Inflammatory macrophage treated with lipopolysaccharide for 1 hour (primary cell): ENCODE results near the gene PTX3.
A peak's percentile ranks its signal among the peaks of the same experiment; 100 is the strongest.

Experiments
- DNase-seq, 2 donors: peaks; one replicate each; pipeline ENCODE4 v3.0.0-alpha.2; 2020 to 2022

The PTX3 gene

GRCh38 chr3:157427901-157428300 is 8.7 kb upstream of the PTX3 start:
- DNase-seq, result no peak

GRCh38 chr3:157428853-157429252 is 7.8 kb upstream of the PTX3 start:
- peak; percentile 56 to 66 for DNase-seq

GRCh38 chr3:157429708-157430107 is 6.9 kb upstream of the PTX3 start:
- DNase-seq, result peak; percentile 92 to 96

GRCh38 chr3:157438194-157438730 is 1.6 kb downstream of the PTX3 start:
- no peak for DNase-seq

- DNase-seq, result no peak
These were observed 4.5 kb downstream of the PTX3 start for GRCh38 chr3:157441102-157441624.

GRCh38 chr3:157442729-157443128 is 6.1 kb downstream of the PTX3 start:
- DNase-seq, result no peak

GRCh38 chr3:157443905-157444796 is 7.5 kb downstream of the PTX3 start:
- peak in 1 of 2 donors; percentile 68 for DNase-seq

GRCh38 chr3:157444797-157445184 is 8.1 kb downstream of the PTX3 start:
- peak in 1 of 2 donors; percentile 58 for DNase-seq

- DNase-seq, result peak; percentile 92 to 97
These were observed 9.2 kb downstream of the PTX3 start for GRCh38 chr3:157445857-157446256.

- DNase-seq, result no peak
These were observed 10.5 kb downstream of the PTX3 start for GRCh38 chr3:157447026-157447694.

- DNase-seq, result peak; percentile 59 to 64
These were observed 15.4 kb downstream of the PTX3 start for GRCh38 chr3:157452097-157452496.

GRCh38 chr3:157453824-157454223 is 17.2 kb downstream of the PTX3 start:
- DNase-seq, result no peak

GRCh38 chr3:157459706-157460105 is 23.1 kb downstream of the PTX3 start:
- no peak for DNase-seq

- no peak for DNase-seq
These were observed 23.6 kb downstream of the PTX3 start for GRCh38 chr3:157460253-157460652.

- no peak for DNase-seq
These were observed 27.2 kb downstream of the PTX3 start for GRCh38 chr3:157463816-157464215.

- DNase-seq, result no peak
These were observed 27.7 kb downstream of the PTX3 start for GRCh38 chr3:157464321-157464720.

GRCh38 chr3:157465741-157466140 is 29.1 kb downstream of the PTX3 start:
- DNase-seq, result no peak

- DNase-seq, result peak in 1 of 2 donors; percentile 3
These were observed 30.6 kb downstream of the PTX3 start for GRCh38 chr3:157467200-157467599.

GRCh38 chr3:157469561-157470294 is 33.1 kb downstream of the PTX3 start:
- peak; percentile 61 to 79 for DNase-seq

GRCh38 chr3:157471064-157471463 is 34.4 kb downstream of the PTX3 start:
- DNase-seq, result no peak

GRCh38 chr3:157472648-157473047 is 36.0 kb downstream of the PTX3 start:
- no peak for DNase-seq

GRCh38 chr3:157475921-157476414 is 39.3 kb downstream of the PTX3 start:
- no peak for DNase-seq

- no peak for DNase-seq
These were observed 40.8 kb downstream of the PTX3 start for GRCh38 chr3:157477441-157477840.
